ENCODE data around the gene TMEM255A.

The TMEM255A gene

DNA sequence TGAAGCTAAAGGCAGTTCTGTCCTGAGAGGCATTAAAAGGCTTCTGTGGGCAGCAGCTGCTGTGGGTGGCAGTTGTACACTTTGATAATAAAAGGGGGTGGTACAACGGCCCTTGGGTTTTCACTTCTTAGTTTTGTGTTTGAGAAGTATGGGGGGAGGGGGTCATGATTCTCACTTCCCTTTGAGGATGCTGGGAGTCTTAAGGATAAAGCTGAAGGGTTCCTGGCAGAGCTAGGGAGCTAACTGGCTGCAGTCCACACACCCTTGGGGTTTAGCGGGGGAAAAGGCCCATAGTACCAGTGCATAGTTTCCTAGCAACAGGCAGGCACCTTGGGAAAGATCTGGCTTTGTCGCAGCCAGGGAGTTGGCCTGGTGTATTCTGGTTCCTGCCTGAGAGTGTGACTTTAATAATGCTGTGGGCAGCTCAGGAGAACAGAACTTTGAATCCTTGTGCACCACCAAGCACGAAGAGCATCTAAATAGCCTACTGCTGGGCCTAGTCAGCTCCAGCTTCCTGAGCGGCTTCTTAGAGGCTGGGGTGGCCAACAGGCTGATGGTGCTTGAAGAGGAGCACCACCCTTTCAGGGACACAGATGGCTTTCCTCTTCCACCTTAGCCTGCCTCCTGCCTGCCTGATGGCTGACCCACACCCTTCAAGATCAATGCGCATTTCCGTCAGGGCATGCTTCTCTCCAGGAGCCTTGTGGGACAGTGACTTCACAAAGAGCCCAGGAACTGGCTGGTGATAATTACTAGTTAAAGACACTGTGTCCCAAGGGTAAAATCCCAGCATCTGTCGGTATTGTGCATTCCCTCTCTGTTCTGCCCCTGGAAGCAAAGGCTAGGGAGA, 48.2 kb downstream of the TMEM255A start:
- peak; percentile 51 for DNase-seq

DNA sequence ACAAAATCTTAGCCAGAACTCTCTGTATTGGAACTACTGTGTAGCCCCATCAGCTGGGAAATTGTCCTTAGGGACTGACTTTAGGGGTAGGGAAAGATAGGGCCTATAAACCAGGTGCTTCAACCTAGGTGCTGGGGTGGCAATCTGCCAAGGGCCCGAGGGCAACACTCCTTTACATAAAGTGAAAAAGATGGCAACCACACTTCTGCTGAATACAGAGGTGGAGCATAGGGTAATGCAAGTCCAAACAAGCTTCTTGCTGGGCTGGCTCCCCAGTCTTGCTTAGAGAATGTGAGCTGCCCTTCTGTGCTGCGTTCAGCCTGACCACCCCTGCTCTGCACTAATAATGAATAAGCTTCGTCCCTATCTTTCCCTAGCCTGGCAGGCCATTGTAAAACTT, 50.9 kb downstream of the TMEM255A start:
- DNase-seq, result no peak

DNA sequence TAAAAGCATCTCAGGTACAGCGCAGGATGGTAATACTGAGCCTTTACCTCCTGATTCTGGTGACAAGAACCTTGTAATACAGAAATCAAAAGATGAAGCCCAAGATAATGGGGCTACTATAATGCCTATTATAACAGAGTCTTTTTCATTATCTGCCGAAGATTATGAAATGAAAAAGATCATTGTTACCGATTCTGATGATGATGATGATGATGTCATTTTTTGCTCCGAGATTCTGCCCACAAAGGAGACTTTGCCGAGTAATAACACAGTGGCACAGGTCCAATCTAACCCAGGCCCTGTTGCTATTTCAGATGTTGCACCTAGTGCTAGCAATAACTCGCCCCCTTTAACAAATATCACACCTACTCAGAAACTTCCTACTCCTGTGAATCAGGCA, 57.5 kb downstream of the TMEM255A start:
- DNase-seq, result no peak

DNA sequence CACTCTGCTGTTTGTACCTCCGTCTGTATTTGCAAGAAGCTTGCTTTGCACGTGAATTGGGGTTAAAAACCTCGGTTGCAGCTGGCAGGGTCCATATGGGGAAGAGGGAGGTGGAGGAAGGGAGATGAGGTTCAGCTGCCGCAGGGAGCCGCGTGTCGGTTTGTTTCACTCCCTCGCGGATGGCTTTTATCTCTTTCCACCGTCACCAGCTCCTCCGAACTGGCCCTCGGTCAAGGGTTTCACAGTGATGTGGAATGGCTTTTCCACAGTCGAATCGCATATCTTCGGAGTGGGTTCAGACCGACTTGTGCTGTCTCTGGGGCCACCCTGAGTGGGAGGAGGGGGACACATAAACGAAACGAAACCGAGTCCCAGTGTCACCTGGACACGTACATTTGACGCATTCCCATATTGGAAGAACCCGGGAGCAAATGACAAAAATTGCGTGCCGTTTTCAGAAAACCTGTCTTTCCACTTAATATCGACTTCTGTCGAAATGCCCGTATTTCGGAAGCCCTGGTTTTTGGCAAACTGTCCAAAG, 59.7 kb downstream of the TMEM255A start:
- DNase-seq, result peak; percentile 47

DNA sequence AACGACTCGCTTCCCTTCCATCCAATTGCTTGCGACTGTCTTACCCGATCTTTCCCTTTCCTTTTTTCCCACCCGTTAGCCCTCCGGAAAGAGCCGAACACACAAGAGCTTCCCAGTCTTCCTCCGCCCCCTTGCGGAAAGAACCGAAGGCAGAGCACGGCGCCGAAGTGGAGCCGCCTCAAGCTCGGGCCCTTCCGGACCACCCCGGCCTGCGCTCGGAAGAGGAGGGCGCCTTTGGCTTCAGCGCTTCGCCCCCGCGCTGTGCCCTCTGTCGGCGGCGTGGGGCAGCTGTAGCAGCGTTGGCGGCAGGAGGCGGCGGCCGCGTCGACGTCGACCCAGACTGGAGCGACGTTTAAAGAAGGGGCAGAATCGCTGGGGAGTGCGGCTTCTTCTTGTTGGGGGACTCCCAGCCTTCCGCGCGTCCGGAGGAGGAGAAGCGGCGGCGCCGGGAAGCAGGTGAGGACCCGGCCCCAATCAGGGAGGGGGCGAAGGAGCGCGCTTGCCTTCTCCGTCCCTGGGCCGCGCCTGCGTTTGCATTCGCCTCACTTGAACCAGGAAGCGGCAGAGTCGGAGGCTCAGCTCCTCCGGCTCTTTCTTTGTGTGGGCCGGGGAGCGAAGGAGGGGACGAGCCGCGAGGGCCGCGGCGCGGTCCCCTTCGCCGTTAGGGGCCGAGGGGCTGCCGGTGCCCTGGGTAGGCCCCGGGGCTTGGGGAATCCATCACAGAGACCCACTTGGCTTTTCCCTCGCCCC, 60.6 kb downstream of the TMEM255A start, which contains the start of gene ZBTB33:
Gene ZBTB33, plus strand, starts transcription at position 291 of the 750 bp plus-strand sequence. CDS start 2,604 bp downstream, outside the sequence.
- DNase-seq, result peak; percentile 97

DNA sequence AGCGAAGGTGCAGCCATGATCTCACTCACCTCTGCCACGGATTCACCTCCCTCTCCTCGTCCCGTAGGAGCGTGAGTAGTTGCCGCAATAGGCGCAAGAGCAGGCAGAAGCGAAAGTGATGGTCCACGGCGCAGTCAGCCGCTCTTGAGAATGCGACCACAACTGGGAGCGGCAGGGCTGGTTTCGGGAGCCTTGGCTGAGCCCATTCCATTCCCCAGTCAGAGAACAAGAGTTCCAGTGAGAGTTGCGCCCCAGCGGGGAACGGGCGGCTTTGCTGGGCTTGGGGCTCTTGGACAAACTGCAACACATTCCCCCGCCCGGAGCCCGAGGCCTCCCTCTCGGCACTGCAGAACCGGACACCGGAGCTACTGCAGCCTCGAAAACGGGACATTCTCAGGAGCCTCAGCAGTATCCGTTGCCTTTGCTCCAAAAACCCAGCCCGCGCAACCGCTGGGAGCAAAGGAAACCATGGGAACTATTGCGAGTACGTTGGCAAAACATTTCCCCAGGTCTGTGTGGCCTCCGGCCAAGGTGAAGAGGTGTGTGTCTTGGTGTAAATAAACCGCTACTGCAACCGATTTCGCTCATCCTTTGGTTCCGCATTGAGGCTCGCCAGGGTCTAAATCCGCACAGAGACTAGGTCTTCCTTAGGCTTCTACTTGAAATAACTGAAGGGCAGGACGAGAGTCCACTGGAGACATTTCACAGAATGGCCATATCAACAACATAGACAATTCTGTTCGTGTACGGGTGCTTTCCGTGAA, 66.3 kb downstream of the TMEM255A start:
- DNase-seq, result peak; percentile 87

DNA sequence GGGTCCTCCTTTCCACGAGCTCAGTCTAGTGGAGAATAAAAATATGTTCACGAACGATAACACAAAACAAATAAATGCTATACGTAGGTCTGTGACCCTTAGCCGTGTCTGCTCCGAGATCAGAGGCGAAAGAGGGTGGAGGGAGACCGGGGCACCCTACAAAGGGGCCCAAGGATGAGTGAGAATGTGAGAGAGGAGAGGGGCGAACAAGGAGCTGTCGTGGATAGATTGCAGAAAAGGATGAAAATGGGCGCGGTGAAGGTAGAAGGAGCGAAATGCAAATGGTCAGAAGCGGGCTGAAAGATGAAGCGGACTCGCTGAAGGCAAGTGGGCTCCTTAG, 66.9 kb downstream of the TMEM255A start:
- no peak for DNase-seq

DNA sequence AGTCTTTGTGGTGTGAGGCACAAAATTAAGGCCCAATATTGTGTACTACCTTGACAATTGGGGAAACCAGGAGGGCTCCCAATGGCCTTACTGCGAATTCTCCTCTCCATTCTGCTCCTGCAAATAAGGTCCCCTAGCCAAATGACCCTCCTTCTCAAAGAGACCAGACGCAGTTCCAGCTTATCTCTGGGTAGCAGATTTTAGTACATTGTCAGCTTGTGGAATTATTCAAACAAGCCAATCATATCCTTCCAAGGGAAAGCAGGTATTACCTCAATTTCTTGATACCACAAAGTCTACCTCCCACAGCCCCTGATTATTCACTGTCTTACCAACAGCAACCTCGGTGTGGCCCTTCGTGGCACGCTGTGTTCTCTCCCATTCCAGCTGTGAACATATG, 68.4 kb downstream of the TMEM255A start:
- DNase-seq, result no peak

DNA sequence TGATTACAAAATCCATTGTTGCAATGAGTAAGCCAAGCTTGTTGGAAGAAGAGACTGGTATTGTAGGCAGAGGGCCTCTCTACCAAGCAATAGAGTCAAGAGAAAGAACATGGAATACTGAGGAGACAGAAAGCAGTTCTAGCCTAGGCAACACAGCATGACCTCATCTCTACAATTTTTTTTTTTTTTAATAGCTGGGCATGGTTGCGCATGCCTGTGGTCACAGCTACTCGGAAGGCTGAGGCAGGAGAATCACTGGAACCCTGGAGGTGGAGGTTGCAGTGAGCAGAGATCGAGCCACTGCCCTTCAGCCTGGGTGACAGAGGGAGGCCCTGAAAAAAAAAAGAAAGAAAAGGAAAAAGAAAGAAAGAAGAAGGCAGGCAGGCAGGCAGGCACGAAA, 72.3 kb downstream of the TMEM255A start:
- DNase-seq, result no peak

DNA sequence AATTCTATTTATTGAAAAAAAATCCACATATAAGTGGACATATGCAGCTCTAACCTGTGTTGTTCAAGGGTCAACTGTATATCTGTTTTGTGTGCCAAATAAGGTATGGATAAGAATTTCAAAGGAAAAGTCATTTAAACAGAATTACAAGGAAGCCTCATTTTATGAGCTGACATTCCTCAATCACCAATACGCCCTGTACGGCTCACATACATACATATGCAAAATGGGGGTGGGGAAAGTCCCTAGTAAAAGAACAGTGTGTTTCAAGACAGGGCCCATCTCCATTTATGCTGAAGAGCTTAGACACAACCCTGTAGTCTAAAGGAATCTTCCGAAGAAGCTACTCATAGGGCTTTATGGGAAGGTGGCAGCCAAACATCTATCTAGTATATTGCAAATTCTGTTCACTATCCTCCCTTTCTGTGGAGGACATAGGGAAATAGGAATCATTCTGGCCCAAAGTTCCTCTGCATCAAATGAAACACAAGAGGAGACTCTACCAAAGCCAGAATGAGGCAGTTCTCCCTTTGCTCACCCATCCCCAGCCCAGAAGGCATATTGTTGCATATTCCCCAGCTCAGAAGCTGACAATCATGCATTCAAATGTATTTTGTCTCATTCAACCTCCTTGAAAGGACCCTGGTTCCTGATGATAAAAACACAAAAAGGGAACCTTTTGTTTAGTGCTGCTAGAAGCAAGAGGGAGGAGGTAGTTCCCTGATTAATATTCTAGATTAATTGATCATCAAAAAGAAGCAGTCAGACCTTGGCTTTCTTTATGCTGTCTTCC, 74.4 kb downstream of the TMEM255A start:
- DNase-seq, result no peak

DNA sequence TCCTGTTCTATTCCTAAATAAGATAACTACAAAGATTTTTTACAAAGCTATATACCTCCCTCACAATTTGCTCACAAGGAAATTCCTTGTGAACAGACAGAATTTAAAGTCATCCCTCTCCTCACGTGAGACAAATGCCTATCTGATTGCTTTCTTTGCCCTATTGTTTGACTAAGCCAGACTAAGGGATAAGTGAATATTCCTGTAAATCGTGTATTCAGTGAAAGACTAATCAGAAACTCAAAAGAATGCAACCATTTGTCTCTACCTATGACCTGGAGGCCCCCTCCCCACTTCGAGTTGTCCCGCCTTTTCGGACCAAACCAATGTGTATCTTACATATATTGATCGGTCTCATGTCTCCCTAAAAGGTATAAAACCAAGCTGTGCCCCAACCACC, 76.0 kb downstream of the TMEM255A start:
- DNase-seq, result no peak

DNA sequence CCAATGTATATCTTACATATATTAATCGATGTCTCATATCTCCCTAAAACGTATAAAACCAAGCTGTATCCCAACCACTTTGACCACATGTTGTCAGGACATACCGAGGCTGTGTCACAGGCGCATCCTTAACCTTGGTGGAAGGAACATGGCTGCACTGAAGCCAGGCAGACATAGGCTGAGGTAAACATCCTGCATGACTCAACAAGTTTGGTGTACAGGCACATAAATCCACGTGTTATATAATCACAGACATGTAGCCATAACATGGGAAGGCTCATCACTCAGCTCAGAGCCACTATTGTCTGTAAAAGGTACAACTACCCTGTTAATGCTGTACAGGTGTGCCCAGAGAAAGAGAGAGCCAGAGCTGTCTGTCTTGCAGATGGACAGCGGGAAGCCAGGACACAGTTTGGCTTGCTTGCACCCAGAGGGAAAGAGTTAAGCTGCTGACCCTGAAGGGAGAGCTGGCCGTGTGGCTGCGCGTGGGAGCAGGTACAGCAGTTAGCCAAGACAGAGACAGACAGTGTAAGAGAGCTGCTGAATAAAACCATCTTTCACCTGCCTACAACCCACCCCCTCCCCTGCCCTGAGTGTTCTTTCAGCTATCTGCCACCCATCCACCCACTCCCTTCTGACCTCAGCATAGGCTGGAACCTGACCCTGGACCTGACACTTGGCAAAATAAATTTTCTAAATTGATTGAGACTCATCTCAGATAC, 82.9 kb downstream of the TMEM255A start:
- DNase-seq, result no peak

DNA sequence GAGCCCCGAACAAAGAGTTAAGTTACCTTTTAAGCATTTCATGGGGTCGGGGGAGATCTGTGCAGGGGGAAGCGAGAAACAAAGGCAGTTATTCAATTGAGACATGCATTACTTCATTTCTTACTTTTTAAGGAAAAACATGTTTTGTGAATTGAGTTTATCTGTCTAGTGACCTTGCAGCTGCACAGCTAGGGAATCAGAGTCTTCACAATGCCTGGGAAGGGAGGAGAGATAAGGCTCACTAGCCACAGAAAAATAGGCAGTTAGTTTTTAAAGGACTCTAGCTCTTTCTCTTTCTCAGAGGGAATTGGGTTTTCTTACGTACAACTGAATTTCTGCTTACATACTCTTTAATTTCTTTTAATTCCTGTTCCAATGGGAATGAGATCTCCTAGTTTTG, 86.9 kb downstream of the TMEM255A start:
- no peak for DNase-seq

DNA sequence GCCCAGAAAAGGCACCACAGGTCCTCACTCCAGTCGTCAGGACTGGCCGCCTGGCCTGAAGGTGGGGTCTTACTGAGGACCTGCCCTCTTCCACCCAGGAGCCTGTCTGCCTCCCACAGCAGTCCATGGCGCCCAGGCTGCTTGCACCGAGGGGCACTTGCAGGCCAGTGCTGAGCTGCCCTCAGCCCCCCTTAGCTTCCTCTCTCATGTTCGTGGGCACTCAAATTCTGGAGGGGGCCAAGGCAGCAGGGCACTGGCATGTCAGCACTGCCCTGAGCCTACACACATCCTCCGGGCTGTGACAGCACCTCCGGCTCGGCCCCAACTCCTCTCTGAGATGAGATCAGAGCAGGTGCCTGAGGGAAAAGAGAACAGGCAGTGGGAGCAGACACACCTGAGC, 87.9 kb downstream of the TMEM255A start:
- no peak for DNase-seq

DNA sequence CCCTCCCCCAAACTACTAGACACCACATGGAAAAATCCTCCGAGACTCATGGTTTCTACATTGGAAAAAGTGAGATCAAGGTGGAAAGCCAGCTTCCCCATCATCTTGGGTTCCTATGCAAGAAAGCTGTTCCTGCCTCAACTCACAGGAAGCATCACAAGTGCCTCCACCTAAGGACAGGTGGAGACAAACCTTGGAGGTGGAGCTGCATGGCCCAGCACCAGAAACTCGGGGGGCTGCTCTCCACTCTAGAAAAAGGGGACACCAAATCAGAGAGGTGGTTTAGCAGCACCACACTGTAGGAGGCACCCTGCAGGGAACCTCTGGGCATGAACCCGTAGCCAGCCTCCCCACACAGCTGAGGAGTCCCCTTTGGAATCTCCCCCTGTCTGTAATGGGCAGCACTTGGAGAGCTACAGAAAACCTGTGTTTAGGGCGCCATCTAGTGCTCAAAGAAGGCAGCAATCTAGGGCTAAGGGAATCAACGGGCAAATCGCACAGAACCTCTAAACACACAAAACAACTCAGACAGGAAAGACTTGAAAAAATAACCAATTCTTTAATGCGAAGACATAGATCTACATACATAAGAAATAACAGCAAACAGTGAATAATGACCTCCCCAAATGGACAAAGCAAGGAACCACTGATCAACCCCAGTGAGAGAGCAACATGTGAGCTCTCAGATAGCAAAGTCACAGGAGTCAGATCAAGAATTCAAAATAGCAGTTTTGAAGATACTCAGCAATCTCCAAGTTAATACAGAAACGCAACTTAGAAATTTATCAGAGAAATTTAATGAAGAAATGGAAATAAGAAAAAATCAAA, 97.6 kb downstream of the TMEM255A start:
- peak; percentile 54 for DNase-seq
